H54 (cell line): Measurements from ENCODE around the gene UST.
"Not testable (repeated sequence)": the region's sequence is repeated elsewhere in the genome, so short reads cannot be mapped to it uniquely, and the experiment has no call there.

Experiments used
- DNase-seq: peaks from one replicate; pipeline ENCODE4 v3.0.0; 2011; ENCODE audit warnings: low spot score, mixed read lengths; ENCODE audit not compliant: insufficient read length
- FAIRE-seq: peaks from 3 replicates; lab custom pipeline; 2011; peaks lifted over from hg19 to GRCh38; lab: Jason Lieb, UNC
- POLR2A ChIP-seq: IDR thresholded peaks from 2 replicates; pipeline ENCODE4 v1.6.1; 2011; ENCODE audit warnings: low read depth, mild to moderate bottlenecking, low read length

Gene UST

GRCh38 chr6:148837941-148838340, 91.1 kb downstream of the UST start:
- TF ChIP-seq POLR2A, result no peak
- DNase-seq, result peak; percentile 15
- no peak for FAIRE-seq

GRCh38 chr6:148839044-148839443, 92.2 kb downstream of the UST start:
- no peak for TF ChIP-seq POLR2A
- DNase-seq (no peak), FAIRE-seq (no peak)

DNA sequence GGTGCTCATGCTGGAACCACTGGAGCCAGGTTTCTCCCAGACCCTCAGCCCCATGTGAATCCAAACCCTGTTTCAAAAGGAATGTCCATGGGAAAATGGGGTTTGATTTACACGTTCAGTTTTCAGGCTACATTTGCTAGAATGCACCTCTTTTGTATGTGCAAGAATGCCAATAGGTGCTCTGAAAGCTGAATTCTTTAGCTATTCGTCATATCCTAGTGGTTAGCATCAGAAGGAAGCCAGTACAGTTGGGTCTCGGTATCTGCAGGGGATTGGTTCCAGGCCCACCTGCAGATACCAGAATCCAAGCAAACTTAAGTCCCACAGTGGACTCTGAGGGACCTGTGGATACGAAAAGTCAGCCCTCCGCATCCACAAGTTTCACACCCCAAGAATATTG, 93.4 kb downstream of the UST start:
- peak; percentile 14 for DNase-seq
- FAIRE-seq, result peak; percentile 45
- no peak for TF ChIP-seq POLR2A

DNA sequence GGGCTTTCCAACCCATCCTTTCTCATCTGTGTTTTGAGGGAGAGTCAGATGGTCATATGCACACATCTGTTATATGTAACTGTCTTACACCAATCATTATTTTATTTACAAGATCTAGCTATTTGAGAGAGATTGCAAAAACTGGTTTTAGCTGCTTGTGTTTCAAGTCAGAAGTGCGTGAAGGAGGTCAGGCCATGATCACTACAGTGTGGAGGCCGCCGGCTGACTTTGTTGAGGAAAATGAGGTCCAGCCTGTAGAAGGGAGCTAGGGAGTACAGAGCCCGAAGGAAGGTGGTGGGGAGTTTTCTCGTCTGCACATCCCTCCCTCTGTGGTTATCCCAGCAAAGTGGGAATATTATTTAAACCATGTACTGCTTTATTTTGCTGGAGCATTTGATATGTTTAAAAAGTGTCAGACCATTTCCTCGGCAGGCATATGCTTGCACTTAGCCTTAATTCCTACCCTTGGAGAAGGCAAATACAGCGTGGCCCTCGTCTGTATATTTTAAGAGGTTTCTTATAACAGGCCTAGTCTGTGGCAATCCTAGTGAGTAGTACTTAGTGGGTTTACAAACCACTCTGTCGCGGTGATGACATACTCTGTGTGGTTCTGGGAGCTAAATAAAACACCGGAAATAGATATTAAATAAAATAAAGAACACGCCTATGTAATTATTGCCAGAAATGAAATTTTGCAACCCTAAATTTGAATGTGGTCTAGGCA, 95.6 kb downstream of the UST start:
- no peak for FAIRE-seq
- DNase-seq, result no peak
- no peak for TF ChIP-seq POLR2A

- FAIRE-seq (no peak), DNase-seq (no peak)
- no peak for TF ChIP-seq POLR2A
Observed at GRCh38 chr6:148845464-148845863, 98.6 kb downstream of the UST start.

- no peak for FAIRE-seq
- no peak for DNase-seq
- TF ChIP-seq POLR2A, result no peak
Observed at GRCh38 chr6:148846778-148847761, 100.2 kb downstream of the UST start.

GRCh38 chr6:148848915-148849314, 102.1 kb downstream of the UST start:
- DNase-seq (no peak), FAIRE-seq (no peak)
- TF ChIP-seq POLR2A, result no peak

DNA sequence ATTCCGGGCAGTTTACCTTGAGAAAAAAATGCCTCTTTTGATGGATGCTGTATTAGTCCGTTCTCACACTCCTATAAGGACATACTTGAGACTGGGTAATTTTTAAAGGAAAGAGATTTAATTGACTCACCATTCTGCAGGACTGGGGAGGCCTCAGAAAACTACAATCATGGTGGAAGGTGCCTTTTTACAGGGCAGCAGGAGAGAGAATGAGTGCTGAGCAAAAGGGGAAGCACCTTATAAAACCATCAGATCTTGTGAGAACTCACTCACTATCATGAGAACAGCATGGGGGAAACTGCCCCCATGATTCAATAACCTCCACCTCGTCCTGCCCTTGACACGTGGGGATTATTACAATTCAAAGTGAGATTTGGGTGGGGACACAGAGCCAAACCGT, 102.6 kb downstream of the UST start:
- not testable (repeated sequence) for FAIRE-seq, DNase-seq

GRCh38 chr6:148850964-148851363, 104.1 kb downstream of the UST start:
- no peak for FAIRE-seq
- no peak for TF ChIP-seq POLR2A
- no peak for DNase-seq

DNA sequence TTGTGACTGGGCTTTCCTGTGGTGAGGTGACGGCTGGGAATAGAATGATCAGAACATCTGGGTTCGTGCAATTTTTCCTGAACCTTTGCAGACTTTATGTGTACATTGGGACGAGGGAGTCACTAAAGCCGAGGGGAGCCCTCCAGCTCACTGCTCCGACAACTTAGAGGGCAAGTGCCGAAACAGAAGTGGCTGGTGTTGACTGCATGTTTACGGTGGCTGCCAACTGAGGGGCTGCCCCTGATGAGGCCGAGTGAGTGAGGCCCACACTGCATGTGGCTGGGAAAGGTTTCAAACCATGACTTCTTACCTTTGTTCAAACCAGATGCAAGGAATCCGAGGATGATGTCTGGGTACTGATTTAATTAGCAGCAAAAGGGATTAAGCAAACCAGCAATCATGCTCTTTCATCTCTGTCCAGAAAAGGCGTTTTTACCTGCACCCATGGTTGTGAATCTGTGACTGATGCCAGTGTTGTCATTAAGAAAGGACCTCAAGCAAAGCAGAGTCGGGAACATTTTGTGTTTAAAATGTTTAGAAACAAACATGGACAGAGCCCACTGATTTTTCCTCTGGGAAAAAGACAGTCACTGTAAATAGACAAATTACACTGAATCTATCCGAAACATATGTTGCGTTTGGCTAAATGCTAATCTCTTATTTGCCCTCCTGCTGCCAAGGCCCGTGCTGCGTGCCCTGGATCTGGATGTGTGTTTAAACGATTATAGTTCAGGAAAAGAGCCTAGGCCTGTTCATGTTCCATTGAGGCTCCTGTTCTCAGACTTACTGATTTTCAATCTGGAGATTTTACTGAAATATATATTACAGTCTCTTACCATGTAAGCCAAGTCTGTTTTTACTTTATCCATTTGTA, 105.1 kb downstream of the UST start:
- DNase-seq, result no peak
- TF ChIP-seq POLR2A, result no peak
- no peak for FAIRE-seq

DNA sequence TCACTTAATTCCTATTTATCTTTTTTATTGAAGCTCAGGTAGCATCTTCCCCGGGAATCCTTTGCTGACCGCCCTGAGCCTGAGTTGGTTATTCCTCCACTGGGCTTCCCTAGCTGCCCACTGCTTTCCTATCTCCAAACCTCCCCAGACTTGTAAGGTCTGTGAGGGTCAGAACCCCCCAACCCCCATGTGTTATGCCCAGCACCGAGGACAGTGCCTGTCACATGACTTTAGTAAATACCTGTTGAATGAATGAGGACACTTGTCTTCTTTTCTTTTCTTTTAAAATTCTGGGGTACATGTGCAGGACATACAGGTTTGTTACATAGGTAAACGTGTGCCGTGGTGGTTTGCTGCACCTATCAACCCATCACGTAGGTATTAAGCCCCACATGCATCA, 105.9 kb downstream of the UST start:
- FAIRE-seq, result no peak
- DNase-seq, result no peak
- TF ChIP-seq POLR2A, result no peak

- DNase-seq, FAIRE-seq: not testable (repeated sequence)
Observed at GRCh38 chr6:148853113-148853512, 106.3 kb downstream of the UST start.

- no peak for TF ChIP-seq POLR2A
- FAIRE-seq, result no peak
- no peak for DNase-seq
Observed at GRCh38 chr6:148854096-148854495, 107.3 kb downstream of the UST start.
